Stimulated activated CD4-positive, alpha-beta T cell treated with anti-CD3 and anti-CD28 coated beads, Interleukin-4, amount 100 ng/mL, for 48 hours (primary cell): ENCODE results near the gene GSTM2.

Experiments
- DNase-seq, 2 donors: peaks; one replicate each; pipeline ENCODE4 v3.0.0-alpha.2; 2020; ENCODE audit warnings: low read depth in 2 of 2

GSTM2 gene

DNA sequence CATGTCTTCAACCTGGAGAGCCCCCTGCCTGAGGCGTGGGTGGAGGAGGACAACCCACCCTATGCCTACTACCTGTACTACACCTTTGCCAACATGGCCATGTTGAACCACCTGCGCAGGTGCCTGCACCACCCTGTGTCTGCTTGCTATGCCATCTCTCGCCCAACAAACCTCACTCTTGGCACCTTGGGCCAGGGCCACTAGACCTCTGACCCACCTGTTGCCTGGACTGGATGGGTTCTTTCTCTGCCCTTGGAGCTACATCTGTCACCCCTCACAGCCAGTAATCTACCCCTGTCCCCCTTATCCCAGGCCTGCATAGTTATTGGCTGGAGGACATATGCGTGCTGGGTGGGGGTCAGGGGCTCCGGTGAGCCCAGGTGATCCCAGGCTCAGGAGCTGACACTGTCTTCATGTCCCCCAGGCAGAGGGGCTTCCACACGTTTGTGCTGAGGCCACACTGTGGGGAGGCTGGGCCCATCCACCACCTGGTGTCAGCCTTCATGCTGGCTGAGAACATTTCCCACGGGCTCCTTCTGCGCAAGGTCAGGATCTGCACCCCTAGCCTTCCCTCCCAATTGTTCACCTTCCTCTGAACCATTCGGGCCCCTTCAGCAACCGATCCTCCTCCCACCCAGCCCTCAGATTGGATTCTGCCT is 38.4 kb upstream of the GSTM2 start:
- no peak for DNase-seq

DNA sequence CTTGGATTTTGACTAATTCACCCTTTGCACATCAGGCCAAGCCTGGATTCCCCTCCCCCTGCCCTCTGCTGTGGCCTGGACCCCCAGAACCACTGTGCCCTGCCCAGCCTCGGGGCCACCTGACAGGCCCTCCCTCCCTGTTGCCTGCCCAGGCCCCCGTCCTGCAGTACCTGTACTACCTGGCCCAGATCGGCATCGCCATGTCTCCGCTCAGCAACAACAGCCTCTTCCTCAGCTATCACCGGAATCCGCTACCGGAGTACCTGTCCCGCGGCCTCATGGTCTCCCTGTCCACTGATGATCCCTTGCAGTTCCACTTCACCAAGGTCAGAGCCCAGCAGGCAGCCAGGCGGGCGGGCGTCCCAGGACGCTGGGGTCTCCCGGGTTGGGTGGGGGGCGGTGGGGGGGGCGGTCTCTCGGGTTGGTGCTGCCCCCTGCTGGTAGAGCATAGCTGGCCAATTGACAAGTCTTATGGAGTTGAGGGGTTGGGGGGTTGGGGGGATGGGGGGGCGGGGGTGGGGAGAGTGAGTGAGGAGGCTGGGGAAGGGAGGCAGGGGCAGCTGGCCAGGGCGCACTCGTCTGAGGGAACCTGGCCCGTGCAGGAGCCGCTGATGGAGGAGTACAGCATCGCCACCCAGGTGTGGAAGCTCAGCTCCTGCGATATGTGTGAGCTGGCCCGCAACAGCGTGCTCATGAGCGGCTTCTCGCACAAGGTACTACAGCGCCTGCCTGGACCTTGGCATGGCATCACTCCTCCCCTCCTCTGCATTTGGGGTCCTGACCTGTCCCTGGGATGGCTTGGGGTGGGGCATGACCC is 37.6 kb upstream of the GSTM2 start:
- peak in 1 of 2 donors; percentile 35 for DNase-seq

DNA sequence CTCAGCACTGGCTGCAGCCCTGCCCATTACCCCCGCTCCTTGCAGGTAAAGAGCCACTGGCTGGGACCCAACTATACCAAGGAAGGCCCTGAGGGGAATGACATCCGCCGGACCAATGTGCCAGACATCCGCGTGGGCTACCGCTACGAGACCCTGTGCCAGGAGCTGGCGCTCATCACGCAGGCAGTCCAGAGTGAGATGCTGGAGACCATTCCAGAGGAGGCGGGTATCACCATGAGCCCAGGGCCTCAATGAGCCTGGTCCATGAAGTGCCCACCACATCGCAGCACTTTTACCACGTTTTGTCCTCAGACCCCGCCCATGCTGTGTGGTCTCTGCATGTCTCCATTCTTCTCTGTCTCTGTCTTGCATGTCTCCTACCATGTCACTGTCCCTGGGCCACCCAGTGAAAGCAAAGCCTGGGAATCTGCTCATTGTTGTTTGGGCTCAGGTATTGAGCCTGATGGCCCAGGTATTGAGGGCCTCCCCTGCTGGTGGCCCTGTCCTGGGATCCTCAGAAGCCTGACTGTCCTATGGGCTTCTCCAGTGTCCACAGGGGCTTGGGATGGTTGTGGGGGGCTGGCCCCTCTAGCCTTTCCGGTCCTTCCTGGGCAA is 36.9 kb upstream of the GSTM2 start:
- no peak for DNase-seq

DNA sequence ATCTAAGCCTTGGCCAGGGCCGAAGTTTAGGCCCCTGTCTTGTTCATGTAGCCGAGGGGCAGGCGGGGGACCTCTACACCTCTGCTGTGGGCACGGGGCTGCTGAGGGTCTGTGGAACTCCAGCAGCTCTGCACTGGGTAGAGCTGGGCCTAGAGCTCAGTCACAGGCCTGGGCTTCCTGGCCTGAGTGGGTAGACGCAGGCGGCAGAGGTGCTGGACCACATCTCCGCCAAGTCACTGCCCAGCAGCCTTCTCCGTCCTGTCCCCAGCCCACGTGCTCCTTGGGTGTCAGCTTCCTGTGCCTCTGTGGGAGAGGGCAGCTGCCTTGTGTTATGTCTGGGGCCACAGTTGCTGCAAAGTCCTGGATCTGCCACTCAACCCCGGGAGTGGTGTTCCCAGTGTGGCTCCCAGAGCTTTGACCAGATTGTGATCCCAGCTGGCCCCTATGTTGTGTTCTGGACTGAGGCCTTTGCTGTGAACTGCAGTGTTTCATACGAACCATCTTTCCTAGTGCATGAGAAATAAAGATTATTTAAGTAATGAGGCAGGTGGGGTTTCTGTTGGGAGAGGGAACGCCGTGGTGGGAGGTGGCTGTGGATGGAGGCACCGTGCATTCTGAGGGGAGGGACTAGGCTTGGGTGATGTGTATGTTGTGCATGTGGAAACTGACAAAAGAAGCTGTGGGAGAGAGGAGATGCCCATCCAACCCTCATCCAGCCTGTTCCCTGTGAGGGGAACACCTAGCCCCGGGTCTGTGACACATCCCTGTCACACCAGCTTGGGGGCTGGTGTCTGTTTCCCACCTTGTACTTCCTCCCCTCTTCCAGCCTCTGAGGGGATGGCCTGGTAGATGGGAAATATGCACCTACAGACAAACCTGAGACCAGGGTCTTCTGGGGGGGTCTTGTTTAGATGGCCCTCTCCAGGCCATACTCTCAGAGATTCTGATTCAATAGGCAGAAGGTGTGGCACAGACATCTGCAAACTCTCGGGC is 36.0 kb upstream of the GSTM2 start:
- no peak for DNase-seq

DNA sequence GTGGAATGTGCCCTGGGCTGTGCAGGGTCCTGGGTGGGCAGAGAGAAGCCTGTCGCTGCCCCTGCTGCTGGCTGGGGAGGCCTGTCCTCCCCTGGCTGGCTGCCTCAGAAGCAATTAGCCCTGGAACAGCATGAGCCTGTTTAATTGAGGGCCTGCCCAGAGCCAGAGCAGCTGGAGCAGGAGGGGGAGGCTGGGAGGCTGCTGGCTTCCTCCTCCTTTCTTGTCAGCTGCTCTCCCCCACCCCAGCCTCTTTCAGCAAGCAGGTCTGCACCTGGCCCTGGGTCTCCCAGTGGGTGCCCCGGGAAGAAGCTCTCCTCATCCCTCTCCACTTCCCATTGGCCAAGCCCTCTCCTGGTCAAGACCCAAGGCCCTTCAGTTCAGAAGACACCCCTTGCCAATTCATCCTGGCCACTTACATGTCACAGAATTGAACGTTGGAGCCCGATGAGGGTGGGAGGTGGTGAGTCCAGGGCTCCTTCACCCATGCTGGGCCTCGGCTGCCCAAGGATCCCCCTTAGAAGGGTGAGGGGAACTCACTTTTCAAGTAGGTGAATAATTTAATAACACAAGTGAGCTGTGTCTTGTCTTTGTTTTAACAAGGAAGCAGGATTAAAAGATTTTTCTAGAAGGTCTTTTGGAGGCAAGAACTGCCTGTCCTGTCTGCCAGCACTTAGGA is 35.0 kb upstream of the GSTM2 start:
- no peak for DNase-seq

DNA sequence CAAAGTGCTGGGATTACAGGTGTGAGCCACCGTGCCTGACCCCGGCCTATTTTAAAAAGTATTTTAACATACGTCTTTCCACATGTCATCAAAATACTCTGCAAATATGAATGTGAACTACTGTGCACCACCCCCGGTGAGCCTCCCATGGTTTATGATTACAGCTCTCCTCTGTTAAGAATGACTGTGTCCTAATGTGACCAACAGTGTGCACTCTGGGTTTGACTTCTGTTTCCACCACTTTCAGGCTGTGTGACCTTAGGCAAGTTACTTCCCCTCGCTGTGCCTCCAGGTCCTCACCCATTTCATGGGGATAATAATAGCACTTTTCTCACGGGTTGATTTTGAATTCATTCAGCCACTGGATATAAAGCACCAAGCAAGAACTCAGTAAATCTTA is 33.6 kb upstream of the GSTM2 start:
- DNase-seq = no peak

DNA sequence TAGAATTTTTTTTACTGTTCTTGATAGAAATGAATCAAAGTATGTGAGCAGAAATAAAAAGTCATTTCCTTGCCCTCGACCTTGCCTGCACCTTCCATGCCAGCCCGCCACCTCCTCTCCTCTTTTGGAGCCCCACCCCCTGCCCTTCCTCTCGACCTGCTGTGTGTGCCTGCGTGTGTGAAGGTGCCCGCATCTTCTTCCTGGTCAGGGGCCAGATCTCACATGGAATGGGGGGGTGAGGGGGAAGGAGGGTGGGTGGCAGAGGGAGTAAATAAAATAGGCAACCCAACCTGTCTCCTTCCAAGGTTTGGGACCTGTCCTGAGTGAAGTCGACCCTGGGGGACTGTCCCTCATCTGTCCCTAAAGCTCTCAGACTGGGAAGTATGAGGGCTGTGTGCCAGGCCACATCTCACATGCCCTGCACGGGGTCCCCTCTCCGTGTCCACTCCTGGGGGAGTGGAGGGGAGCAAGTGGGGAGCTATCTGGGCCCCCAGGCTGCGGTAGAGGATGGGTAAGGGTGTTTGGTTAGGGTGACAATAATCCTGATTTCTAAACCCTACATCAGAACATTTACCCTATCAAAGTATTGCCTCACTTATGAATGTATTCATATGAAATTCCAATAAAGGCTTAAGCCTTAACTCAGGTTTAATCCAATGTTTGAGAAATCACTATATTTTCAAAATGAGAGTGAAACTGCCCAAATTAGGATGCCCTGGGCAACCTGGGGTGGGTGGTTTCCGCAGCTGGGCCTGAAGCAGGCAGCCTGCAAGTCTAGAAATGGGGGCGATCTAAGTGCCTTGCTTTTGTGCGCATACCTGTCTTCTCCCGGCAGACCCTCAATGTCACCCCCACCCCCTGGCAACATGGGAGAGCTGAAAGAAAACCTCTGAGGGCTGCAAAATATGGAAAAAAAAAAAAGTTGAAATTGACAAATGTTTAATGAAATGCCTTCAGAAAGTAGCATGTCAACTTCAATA is 32.8 kb upstream of the GSTM2 start:
- DNase-seq = no peak

DNA sequence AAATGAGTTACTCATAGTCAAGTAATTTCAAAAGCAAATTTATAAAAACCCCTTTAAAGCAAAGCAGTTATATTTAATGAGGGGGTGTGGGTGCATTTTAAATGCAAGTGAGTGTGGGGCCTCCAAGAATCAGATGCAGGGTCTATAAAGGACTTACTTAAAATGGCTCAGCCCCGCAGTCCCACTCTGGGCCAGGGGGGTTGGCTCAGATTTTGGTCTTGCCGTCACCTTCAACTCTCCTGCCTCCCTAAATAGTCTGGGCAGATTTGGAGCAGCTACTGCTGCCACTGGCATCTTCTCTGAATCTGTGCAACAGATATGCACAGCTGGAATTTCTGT is 32.0 kb upstream of the GSTM2 start:
- no peak for DNase-seq

DNA sequence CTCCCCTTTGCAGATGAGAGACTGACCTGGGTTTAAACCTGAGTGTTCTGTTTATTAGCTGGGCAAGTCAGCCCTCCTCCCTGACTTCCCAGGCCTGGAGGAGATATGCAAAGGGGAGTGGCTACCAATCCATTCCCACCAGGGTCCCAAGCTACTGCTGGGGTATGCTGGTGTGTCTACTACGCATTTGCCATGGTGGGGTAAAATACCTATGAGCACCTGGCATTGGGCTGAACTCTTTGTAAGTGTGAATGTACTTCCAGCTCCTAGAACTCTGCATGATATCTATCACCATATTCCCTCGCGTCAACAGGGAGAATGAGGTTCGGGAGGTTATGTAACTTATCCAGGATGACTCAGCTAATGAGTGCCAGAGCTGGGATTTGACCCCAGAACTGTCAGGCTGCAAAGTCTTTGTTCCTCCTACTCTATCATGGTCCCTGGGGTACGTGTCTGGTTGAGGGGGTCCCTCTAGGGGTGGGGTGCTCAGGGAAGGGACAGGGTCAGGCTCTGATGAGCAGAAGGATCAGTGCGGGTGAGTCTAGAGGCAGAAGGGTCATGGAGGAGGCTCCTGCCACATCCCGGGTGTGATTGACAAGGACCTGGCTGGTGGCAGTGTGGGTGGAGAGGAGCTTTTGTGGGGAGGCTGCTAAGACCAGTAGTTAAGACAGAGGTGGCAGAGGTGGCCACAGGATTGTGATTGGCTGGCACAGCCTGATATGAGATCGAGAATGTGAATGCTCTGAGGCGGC is 31.5 kb upstream of the GSTM2 start:
- DNase-seq = no peak

DNA sequence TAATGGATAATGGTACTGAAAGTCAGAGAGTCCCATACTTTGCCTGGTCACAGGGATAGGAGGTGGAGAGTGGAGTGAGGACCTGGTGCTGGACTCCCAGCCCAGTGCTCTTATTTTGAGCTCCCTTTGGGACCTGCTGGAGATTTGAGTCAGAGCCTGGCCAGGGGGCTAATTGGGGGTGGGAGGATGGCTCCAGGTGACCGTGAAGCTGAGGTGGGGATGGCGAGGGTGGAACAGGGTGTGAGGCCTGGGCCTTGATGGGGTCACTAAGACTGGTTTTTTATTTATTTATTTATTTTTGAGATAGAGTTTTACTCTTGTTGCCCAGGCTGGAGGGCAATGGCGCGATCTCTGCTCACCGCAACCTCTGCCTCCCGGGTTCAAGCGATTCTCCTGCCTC is 30.4 kb upstream of the GSTM2 start:
- no peak for DNase-seq

DNA sequence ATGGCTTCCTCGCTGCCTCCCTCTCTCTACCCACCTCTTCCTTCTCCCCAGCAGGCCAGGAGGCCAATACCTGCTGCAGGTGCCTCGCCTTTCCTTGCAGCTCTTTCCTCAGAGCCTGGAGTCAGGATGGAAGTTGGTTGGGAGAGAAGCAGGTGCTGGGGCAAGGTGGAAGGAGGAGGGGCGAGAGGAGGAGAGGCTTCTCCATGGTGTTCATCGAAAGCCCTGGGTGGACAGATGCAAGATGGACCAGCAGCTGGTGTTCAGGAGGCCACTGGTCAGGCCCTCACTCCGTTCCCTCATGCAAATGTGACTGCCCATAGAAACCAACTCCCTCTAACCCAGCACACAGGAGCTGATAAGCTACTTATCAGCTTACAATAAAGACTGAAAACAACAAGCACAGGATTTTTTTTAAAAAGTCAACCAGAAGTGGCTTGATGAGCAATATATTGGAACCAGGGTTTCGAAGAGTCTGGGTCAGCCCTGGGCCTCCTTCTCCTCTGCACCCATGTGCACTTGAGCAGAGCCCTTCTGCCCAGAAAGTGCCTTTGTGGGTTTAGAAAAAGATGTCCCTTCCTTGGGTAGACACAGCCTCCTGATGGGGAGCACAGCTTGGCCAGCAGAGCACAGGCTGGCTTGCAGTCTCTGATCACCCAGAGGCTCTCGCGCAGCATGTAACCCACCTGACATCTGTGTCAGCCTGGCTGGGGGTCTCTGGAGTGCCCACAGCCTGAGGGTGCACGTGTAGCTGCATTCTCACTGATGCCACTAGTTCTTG is 28.6 kb upstream of the GSTM2 start:
- DNase-seq = no peak

DNA sequence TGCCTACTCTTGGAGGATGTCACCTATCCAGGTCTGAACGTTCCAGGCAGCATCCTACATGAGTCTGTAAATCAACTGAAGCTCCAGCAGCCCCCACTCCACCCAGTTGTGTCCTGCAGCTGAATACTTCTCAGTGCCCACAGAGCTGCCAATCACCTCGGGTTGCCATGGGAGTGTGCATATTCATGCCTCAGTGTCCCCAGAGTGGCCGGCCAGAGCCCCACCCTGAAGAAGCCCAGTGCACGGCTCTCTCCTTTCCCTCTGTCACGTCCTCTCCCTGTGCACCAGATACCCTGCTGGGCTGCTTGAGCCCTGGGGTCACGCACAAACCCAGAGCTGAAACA is 28.0 kb upstream of the GSTM2 start:
- DNase-seq = no peak

DNA sequence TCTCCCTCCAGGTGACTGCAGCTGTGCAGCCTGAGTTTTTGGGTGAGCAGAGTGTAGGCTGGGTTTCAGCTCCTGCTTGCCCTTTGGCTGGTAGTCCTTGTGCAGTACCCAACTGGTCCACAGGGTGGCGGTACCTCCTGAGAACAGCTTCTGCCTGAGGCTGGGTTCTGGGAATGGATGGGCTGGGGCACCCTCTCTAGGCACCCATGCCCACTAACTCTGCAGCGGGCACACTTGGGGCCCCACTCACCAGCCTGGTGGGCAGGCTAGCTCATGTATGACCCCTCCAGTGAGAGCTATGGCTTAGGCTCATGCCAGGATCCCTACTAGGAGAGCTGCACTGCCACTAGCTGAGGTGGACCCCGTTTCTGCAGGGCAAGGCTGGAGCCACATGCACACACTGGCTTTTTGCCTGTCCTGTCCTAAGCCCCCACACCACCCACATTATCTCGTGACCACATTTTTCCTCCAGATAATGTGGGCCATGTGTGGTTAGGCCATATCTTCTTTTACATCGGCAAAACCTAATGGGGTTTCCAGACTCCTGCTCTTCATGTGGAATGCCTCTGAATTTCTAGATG is 27.5 kb upstream of the GSTM2 start:
- DNase-seq = peak; percentile 84 to 98

DNA sequence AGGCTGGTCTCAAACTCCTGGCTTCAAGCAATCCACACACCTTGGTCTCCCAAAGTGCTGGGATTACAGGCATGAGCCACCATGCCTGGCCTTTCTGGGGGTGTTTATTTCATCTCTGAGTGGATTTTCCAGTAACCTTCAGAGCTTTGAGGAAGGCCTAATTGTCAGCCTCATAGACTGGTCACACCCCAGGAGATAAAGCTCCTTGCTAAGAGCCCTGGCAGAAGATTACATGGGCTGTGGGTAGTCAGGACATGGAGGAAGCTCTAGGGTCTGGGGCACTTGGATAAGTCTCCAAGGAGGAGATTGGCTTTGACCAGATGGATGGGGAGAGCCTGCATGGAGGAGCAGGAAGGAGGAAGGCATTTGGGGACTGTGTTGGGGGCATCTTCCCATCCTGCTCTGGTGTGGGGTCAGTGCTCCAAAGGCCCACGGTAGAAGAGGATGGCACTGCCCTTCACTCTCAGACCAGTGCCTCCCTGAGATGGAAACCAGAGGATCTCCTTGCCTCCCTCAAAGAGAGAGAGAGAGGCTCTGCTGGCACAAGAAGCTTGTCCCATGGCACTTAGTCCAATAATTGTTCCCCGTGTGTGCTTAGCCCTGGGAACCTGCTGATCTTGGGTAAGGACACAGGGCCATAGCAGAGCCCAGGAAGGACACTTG is 26.6 kb upstream of the GSTM2 start:
- DNase-seq = no peak

DNA sequence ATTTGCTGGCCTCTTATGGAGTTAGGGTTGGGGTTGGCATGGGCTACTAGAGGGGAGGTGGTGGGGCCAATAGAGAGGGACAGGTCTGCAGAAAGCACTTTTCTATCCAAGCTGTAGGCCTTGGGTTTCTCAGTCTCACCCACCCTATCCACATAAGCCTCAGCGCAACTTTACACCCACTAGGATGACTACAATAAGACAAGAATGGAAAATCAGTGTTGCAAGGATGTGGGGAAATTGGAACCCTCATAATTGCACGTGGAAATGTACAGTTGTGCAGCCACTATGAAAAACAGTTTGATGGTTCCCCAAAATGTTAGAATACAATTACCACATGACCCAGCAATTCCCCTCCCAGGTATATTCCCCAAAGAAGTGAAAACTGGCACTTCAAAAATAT is 26.0 kb upstream of the GSTM2 start:
- no peak for DNase-seq

DNA sequence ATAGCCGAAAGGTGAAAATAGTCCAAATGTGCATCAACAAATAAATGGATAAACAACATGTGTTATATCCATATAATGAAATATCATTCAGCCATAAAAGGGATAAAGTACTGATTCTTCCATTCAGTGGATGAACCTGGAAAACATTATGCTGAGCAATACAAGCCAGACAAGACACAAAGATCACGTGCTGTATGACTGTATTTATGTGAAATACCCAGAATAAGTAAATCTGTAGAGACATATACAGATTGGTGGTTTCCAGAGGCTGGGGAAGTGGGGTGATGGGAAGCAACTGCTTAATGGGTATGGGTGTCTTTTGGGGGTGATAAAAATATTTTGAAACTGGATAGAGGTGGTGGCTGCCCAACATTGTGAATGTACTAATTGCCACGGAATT is 25.2 kb upstream of the GSTM2 start:
- no peak for DNase-seq

DNA sequence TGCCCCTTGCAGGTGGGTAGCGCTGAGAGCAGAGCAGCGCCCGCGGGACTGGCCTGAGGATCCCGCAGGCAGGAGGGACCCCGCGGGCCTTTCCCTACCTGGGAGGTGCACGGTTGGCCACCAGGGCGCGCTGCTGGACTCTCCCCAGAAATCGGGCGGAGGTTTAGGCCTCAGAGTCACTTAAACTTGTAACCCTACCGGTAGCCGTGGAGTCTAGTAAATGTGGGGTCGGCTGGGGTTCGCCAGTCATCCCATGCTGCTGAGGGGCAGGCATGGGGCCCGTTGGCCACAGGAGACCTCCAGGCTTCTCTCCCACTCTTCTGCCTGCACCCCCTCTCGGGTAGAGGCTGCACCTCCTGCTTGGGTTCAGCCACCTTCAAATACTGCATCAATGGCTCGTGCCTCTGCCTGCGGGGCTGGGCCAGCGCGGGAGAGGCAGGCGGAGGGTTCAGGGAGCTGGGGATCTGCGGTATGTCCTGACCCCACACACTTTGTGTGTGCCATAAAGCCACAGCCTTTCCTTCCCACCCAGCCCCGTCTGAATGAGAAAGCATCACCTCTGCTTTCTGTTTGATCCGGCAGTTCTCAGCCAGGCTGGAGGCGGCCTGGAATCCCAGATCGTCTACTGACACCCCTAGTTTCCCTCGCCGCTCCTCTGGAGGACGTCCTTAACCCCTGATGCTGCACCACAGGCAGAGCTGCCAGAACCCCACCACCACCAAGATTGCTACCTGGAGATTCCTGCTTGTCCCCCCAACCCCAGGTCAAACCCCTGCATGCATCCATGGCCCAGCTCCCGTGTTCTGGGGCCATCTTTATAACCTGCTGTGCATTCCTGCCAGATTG is 24.2 kb upstream of the GSTM2 start:
- peak; percentile 86 to 92 for DNase-seq
